ENCODE measurements around the gene FKBP15. TPM values are rescaled to one million over a fixed set of nuclear protein-coding genes. Genes with fewer than 3 reads are reported as not detected.
"Not testable (repeated sequence)": the region's sequence is repeated elsewhere in the genome, so short reads cannot be mapped to it uniquely, and the experiment has no call there.

Gene FKBP15
- total RNA-seq, 2 donors from 2014 or later, result 12.5 to 45.6 TPM

DNA sequence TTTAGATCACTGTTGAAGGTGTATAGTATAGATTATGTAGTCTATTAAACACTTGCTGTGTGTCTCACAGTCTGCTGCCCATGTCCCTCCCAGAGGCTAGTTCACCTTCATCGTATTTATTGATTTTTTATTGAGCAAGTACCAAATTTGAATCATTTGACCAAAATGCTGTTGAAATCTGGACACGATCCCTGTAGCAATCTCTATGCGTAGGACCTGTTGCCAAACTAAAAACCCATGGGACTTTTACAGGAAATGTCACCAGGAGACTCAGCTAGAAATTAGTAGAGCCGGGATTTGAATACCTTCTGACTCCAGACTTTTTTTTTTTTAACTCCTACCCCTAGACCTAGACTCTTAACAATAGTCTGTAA is 17.8 kb upstream of the FKBP15 start:
- Mint-ChIP-seq H3K27ac (no peak overlapping the region), H3K9me3 (no peaks in the 10 kb centered on the region), H3K36me3 (no peaks in the 10 kb centered on the region)
- no peak for ATAC-seq
- no peak for DNase-seq (ENCODE audit: low spot score in 2 of 2)

DNA sequence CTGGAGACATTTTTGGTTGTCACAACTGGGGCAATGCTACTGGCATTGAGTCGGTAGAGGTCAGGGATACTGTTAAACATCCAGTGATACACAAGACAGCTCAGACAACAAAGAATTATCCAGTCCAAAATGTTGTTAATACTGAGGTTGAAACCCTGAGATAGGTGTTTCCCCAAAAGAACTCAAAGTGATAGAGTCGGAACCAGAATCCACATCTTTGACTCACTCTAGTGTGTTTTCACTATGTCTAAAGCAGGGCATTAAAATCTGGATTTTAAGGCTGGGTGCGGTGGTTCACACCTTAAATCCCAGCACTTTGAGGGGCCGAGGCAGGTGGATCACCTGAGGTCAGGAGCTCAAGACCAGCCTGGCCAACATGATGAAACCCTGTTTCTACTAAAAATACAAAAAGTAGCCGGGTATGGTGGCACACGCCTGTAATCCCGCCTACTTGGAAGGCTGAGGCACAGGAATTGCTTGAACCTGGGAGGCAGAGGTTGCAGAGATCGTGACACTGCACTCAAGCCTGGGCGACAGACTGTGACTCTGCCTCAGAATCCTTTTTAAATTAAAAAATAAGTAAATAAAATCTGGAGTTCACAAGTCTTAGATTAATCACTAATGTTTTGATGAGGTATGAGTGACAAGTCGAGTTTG is 17.3 kb upstream of the FKBP15 start:
- Mint-ChIP-seq H3K27ac (no peak overlapping the region), H3K9me3 (no peaks in the 10 kb centered on the region), H3K36me3 (no peaks in the 10 kb centered on the region)
- DNase-seq (ENCODE audit: low spot score in 2 of 2), result no peak
- peak; percentile 51 to 59 for ATAC-seq

GRCh38 chr9:113237026-113237425 is 15.9 kb upstream of the FKBP15 start:
- Mint-ChIP-seq H3K9me3 (no peaks in the 10 kb centered on the region), H3K36me3 (no peaks in the 10 kb centered on the region), H3K27ac (no peak overlapping the region)
- ATAC-seq, result no peak
- DNase-seq (ENCODE audit: low spot score in 2 of 2), result no peak

DNA sequence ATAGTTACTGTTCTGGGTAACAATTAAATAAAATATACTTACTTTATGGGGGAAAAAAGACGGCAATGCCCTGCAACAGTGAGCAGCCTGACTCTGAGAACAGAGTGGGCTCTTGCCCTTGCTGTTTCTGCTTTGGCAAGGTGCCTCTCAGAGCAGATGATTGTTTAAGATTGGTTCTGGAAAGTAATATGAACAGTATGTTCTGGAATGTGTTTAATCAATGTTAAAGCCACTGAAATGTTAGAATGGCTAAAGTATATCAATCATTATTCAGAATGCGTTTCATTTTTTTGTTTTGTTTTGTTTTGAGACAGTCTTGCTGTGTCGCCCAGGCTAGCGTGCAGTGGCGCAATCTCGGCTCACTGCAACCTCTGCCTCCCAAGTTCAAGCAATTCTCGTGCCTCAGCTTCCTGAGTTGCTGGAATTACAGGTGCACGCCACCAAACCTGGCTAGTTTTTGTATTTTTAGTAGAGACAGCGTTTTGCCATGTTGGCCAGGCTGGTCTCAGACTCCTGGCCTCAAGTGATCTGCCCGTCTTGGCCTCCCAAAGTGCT is 14.7 kb upstream of the FKBP15 start:
- not testable (repeated sequence) for H3K27ac Mint-ChIP-seq

GRCh38 chr9:113231701-113232100 is 10.6 kb upstream of the FKBP15 start:
- H3K36me3 Mint-ChIP-seq, result no peaks in the 10 kb centered on the region
- no peak for DNase-seq (ENCODE audit: low spot score in 2 of 2)
- no peaks in the 10 kb centered on the region for H3K9me3 Mint-ChIP-seq
- no peak overlapping the region for H3K27ac Mint-ChIP-seq
- no peak for ATAC-seq

More for the DNA sequence above, 14.7 kb upstream of the FKBP15 start:
- not testable (repeated sequence) for H3K9me3 Mint-ChIP-seq; DNase-seq (ENCODE audit: low spot score in 2 of 2); ATAC-seq; H3K36me3 Mint-ChIP-seq

GRCh38 chr9:113228130-113228665 is 7.1 kb upstream of the FKBP15 start:
- ATAC-seq (no peak), DNase-seq (ENCODE audit: low spot score in 2 of 2) (no peak)
- Mint-ChIP-seq H3K36me3 (no peaks in the 10 kb centered on the region), H3K27ac (no peak overlapping the region), H3K9me3 (no peaks in the 10 kb centered on the region)

GRCh38 chr9:113227436-113227835 is 6.4 kb upstream of the FKBP15 start:
- H3K27ac Mint-ChIP-seq, result no peak overlapping the region
- H3K9me3 Mint-ChIP-seq, result no peaks in the 10 kb centered on the region
- H3K36me3 Mint-ChIP-seq, result no peaks in the 10 kb centered on the region
- no peak for ATAC-seq
- DNase-seq (ENCODE audit: low spot score in 2 of 2), result no peak

GRCh38 chr9:113223963-113224362 is 2.9 kb upstream of the FKBP15 start:
- H3K9me3 Mint-ChIP-seq, result no peaks in the 10 kb centered on the region
- DNase-seq (ENCODE audit: low spot score in 2 of 2) (no peak), ATAC-seq (no peak)
- no peak overlapping the region for H3K27ac Mint-ChIP-seq
- peaks cover 14 to 15% of the 10 kb centered on the region in 2 donors for H3K36me3 Mint-ChIP-seq

DNA sequence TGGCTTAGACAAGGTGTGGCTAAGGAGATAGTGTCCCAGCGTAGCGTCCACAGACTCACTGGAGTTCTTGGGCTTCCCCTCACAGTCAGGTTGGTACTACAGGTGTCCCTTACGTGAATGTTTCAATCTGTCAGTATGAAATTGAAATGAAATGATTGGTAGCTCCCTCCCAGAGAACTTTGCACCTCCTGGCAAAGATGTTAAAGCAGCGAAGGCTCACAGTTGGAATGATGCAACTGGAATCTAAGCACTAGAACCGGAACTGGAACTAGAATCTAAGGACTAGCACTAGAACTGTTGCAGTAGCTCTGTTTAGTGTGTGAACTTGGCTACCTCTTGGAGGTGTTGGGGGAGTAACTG is 1.4 kb upstream of the FKBP15 start:
- no peak for ATAC-seq
- Mint-ChIP-seq H3K27ac (peak overlapping the region in 1 of 2 donors; percentile 95), H3K9me3 (no peaks in the 10 kb centered on the region), H3K36me3 (peaks cover 15 to 17% of the 10 kb centered on the region in 2 donors)
- DNase-seq (ENCODE audit: low spot score in 2 of 2), result no peak

- ATAC-seq (no peak), DNase-seq (ENCODE audit: low spot score in 2 of 2) (peak in 1 of 2 donors; percentile 5)
- Mint-ChIP-seq H3K27ac (peak overlapping the region; percentile 92 to 95), H3K9me3 (no peaks in the 10 kb centered on the region), H3K36me3 (peaks cover 15 to 17% of the 10 kb centered on the region in 2 donors)
Observed at GRCh38 chr9:113221800-113222481, 864 bp upstream of the FKBP15 start.

GRCh38 chr9:113220467-113221002 is 542 bp downstream of the FKBP15 start:
- DNase-seq (ENCODE audit: low spot score in 2 of 2), result no peak
- Mint-ChIP-seq H3K36me3 (peaks cover 15 to 17% of the 10 kb centered on the region in 2 donors), H3K9me3 (no peaks in the 10 kb centered on the region), H3K27ac (peak overlapping the region; percentile 92 to 95)
- ATAC-seq, result peak in 1 of 2 donors; percentile 30

- Mint-ChIP-seq H3K27ac (peak overlapping the region; percentile 92 to 95), H3K9me3 (no peaks in the 10 kb centered on the region), H3K36me3 (peaks cover 15 to 21% of the 10 kb centered on the region in 2 donors)
- DNase-seq (ENCODE audit: low spot score in 2 of 2) (peak in 1 of 2 donors; percentile 14), ATAC-seq (peak; percentile 54 to 55)
Observed at GRCh38 chr9:113219969-113220368, 1.1 kb downstream of the FKBP15 start.

DNA sequence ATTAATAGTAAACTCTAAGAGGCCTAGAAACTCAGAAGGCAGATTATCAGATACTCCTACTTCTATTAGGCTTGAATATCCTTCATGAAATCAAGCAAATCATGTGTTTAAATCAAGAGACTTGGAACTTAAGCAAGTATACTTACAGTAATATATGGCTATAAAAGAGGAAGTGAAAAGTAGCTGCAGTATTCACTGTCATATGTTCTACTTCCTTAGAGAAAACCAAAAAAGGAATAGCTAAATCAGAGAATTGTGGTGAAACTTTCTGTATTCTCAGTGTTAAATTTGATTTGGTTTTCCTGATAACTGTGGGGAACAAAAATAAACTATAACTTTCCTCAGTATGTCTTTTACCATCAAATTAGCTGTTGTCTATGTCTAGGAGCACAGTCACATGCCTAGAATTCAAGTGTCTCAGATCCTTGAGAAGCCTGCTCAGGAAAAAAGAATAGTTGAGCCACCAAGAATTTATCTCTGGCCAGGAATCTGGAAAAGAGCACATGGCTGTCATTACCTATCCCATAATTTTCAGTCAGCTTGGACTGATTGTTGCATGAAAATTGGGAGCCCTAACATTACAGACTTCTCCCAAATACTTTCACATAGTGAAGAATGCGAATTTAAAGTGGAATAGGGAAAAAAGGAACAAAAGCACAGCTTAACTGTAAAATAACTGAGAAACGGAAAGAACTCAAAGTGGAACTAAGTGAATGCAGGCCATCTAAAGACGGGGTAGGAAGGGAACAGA is 1.7 kb downstream of the FKBP15 start:
- peaks cover 15 to 26% of the 10 kb centered on the region in 2 donors for H3K36me3 Mint-ChIP-seq
- H3K9me3 Mint-ChIP-seq, result no peaks in the 10 kb centered on the region
- DNase-seq (ENCODE audit: low spot score in 2 of 2) (no peak), ATAC-seq (no peak)
- H3K27ac Mint-ChIP-seq, result peak overlapping the region; percentile 13 to 95

DNA sequence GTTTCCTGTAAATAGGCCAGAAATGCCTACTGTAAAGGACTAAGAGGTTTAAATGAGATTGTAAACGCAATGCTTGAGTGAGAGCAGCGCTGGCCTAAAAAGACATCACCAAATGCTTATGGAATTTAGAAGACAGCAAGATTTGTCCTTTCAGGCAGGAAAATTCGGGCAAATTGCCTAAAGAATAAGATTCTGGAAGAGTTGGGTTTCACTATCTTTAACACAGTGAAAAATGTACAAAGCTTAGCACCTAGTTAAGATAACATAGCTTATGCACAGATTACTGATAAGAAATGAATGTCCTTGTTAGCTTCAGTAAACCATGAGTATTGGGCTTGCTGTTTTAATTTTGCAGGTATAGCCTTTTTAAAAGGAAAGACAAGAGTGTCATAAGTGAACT is 4.7 kb downstream of the FKBP15 start:
- no peak for DNase-seq (ENCODE audit: low spot score in 2 of 2)
- Mint-ChIP-seq H3K36me3 (peaks cover 9 to 26% of the 10 kb centered on the region in 2 donors), H3K27ac (no peak overlapping the region), H3K9me3 (no peaks in the 10 kb centered on the region)
- no peak for ATAC-seq

GRCh38 chr9:113215132-113215531 is 5.9 kb downstream of the FKBP15 start:
- peak overlapping the region; percentile 6 to 67 for H3K27ac Mint-ChIP-seq
- H3K9me3 Mint-ChIP-seq, result no peaks in the 10 kb centered on the region
- ATAC-seq (no peak), DNase-seq (ENCODE audit: low spot score in 2 of 2) (no peak)
- H3K36me3 Mint-ChIP-seq, result peaks cover 0 to 16% of the 10 kb centered on the region in 2 donors

DNA sequence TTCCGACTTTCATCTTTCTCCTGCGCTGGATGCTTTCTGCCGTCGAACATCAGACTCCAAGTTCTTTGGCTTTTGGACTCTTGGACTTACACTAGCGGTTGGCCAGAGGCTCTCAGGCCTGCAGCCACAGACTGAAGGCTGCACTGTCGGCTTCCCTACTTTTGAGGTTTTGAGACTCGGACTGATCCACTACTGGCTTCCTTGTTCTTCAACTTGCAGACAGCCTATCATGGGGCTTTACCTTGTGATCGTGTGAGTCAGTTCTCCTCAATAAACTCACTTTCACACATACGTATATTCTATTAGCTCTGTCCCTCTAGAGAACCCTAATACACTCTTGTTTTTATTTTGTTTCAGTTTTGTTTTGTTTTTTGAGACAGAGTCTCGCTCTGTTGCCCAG is 10.3 kb downstream of the FKBP15 start:
- DNase-seq (ENCODE audit: low spot score in 2 of 2), result no peak
- Mint-ChIP-seq H3K36me3 (peaks cover 0 to 15% of the 10 kb centered on the region in 2 donors), H3K27ac (peak overlapping the region in 1 of 2 donors; percentile 33), H3K9me3 (no peaks in the 10 kb centered on the region)
- ATAC-seq, result no peak

GRCh38 chr9:113205861-113206260 is 15.2 kb downstream of the FKBP15 start:
- ATAC-seq (no peak), DNase-seq (ENCODE audit: low spot score in 2 of 2) (no peak)
- H3K27ac Mint-ChIP-seq, result no peak overlapping the region
- H3K36me3 Mint-ChIP-seq, result peaks cover 7 to 32% of the 10 kb centered on the region in 2 donors
- no peaks in the 10 kb centered on the region for H3K9me3 Mint-ChIP-seq

Data from activated naive CD4-positive, alpha-beta T cell treated with anti-CD3 and anti-CD28 coated beads, Interleukin-2, amount 50 U/mL, for 72 hours (primary cell).